Hematopoietic multipotent progenitor cell (in vitro differentiated cells): ENCODE data around the gene TFIP11. TPM values are rescaled to one million over a fixed set of nuclear protein-coding genes. Genes with fewer than 3 reads are reported as not detected.
A peak's percentile ranks its signal among the peaks of the same experiment; 100 is the strongest.

ENCODE experiments used
- DNase-seq, 3 donors: peaks; one replicate each; pipeline ENCODE4 v3.0.0-alpha.2; 2011 to 2015; ENCODE audit warnings: low read depth in 2 of 3, low spot score in 2 of 3
- total RNA-seq: library from RNA; depleted of rRNA; stranded (reverse); fragments of >200 nt; gene quantifications from one replicate; pipeline ENCODE4 v1.2.3, GENCODE V29; 2012

The TFIP11 gene
- total RNA-seq, 1 donor: 33.7 TPM

- DNase-seq: no peak
Measured at GRCh38 chr22:26514419-26515161, 2.3 kb upstream of the TFIP11 start.

GRCh38 chr22:26513838-26514237, 1.6 kb upstream of the TFIP11 start:
- DNase-seq: no peak

GRCh38 chr22:26508148-26508547, 4.1 kb downstream of the TFIP11 start:
- no peak for DNase-seq

GRCh38 chr22:26503758-26504157, 8.5 kb downstream of the TFIP11 start:
- no peak for DNase-seq

GRCh38 chr22:26502688-26503561, 9.3 kb downstream of the TFIP11 start:
- DNase-seq: peak; percentile 21 to 95 (median 94)

- DNase-seq: no peak
Measured at GRCh38 chr22:26501996-26502395, 10.3 kb downstream of the TFIP11 start.

- no peak for DNase-seq
Measured at GRCh38 chr22:26499188-26499703, 13.0 kb downstream of the TFIP11 start.

- no peak for DNase-seq
Measured at GRCh38 chr22:26496456-26496855, 15.8 kb downstream of the TFIP11 start.

GRCh38 chr22:26494506-26494905, 17.8 kb downstream of the TFIP11 start:
- DNase-seq: no peak

- DNase-seq: no peak
Measured at GRCh38 chr22:26492220-26492619, 20.1 kb downstream of the TFIP11 start.

GRCh38 chr22:26489447-26490036, 22.7 kb downstream of the TFIP11 start:
- DNase-seq: no peak

- DNase-seq: no peak
Measured at GRCh38 chr22:26487996-26488395, 24.3 kb downstream of the TFIP11 start.

- no peak for DNase-seq
Measured at GRCh38 chr22:26486394-26486793, 25.9 kb downstream of the TFIP11 start.

GRCh38 chr22:26485806-26486390, 26.4 kb downstream of the TFIP11 start:
- peak in 2 of 3 donors; percentile 21 to 27 for DNase-seq

GRCh38 chr22:26485013-26485412, 27.3 kb downstream of the TFIP11 start:
- no peak for DNase-seq

- no peak for DNase-seq
Measured at GRCh38 chr22:26484360-26484706, 27.9 kb downstream of the TFIP11 start.

GRCh38 chr22:26483439-26484359, 28.6 kb downstream of the TFIP11 start, which contains the start of the genes HPS4 and SRRD:
HPS4 (minus strand) TSS chr22:26483783; CDS start chr22:26481762, 2,021 bp downstream.
SRRD (plus strand) TSS chr22:26483877; CDS start chr22:26483891, 14 bp downstream.
- DNase-seq: peak; percentile 92 to 98 (median 94)

GRCh38 chr22:26483043-26483438, 29.2 kb downstream of the TFIP11 start:
- DNase-seq: no peak

- peak in 1 of 3 donors; percentile 8 for DNase-seq
Measured at GRCh38 chr22:26482161-26482560, 30.1 kb downstream of the TFIP11 start.

GRCh38 chr22:26481694-26482093, 30.6 kb downstream of the TFIP11 start:
- no peak for DNase-seq
